HG03039 (cell line): ENCODE results near the gene TCEA3.

Source experiments
- ATAC-seq: cut with Tn5 transposase; IDR thresholded peaks from one replicate; pipeline ENCODE4 v1.9.1; 2021; ENCODE audit warnings: mild to moderate bottlenecking, moderate library complexity; ENCODE audit not compliant: unreplicated experiment

Gene TCEA3

DNA sequence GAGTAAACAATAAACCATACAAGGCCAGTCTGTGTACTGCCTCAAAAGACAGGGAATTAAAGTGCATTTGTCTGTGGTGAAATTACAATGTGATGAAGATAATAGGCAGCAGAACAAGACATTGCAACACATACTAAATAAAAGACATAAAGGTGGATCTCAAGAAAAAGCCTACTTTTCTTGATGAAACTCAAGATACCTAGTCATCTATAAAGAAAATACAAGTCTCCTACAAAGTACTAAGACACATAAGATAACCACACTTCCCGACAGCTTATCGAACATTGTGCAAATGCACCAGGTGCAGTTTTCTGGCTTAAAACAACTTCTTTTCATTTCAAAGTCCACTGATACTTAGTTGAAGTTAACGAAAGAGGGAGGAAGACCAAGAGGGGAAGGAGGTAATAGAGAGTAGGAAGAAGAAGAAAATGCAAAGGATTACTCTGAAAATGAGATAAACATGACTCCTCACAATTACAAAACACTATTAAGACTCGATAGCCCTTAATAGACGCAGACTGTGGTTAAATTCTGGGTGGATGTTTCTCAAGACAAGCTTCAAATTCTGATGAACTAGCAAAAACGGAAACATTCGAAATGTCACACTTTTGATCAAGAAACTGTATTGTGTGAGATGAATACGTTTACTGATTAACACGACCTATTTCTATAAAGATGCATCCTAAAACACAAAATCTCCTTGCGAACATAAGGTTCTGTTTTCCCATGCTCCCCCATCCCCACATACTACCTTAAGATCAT, 82.4 kb downstream of the TCEA3 start:
- no peak for ATAC-seq

GRCh38 chr1:23339632-23340031, 84.9 kb downstream of the TCEA3 start:
- no peak for ATAC-seq

DNA sequence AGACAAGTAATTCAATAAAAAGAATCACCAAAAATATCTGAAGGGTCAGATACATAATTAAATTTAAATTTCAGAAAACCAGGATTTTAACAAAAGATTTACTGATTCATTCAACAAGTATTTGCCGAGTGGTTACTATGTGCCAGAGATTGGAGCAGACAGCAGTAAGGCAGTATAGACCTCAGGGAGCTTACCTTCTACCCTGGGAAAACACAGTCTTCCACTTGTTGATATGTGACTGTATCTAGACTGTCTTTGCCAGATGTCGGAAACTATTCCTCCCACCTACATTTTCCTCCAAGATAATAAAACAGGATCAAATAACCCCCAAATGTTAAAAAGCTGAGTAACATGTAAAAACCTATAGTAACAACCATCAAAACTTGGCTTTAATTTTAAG, 86.7 kb downstream of the TCEA3 start:
- ATAC-seq = no peak

DNA sequence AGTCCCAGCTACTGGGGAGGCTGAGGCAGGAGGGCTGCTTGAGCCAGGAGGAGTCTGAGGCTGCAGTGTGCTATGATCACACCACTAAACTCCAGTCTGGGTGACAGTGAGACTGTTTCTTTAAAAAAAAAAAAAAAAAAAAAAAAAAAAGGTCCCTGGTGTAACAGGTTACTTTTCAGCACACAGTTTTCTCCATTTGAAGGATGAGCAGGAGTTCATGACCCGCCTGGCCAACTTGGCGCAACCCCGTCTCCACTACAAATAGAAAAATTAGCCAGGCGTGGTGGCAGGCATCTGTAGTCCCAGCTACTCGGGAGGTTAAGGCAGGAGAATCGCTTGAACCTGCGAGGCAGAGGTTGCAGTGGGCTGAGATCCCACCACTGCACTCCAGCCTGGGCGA, 92.8 kb downstream of the TCEA3 start:
- no peak for ATAC-seq
